Uterus (tissue), 4 donors: ENCODE measurements around the gene IFI6. TPM values are rescaled to one million over a fixed set of nuclear protein-coding genes. Genes with fewer than 3 reads are reported as not detected.

Source experiments
- DNase-seq, 2 donors: peaks; one replicate each; pipeline ENCODE4 v3.0.0-alpha.2; 2019 to 2020
- H3K27ac ChIP-seq, 2 donors: fragments of 200-600 bp; sonication (generic); 1 replicate in 1 of 2; 2 replicates in 1 of 2; pipeline ENCODE4 v1.5.1; 2016 to 2018
- H3K27me3 ChIP-seq, 2 donors: fragments of 200-600 bp; sonication (generic); one replicate each; pipeline ENCODE4 v1.5.1; 2018 to 2019; ENCODE audit warnings: control low read depth in 1 of 2
- H3K36me3 ChIP-seq, 2 donors: fragments of 200-600 bp; sonication (generic); one replicate each; pipeline ENCODE4 v1.5.1; 2019; ENCODE audit warnings: control low read depth in 1 of 2
- H3K4me1 ChIP-seq, 2 donors: fragments of 200-600 bp; sonication (generic); one replicate each; pipeline ENCODE4 v1.5.1; 2018 to 2019; ENCODE audit warnings: control low read depth in 1 of 2
- H3K4me3 ChIP-seq, 2 donors: fragments of 200-600 bp; sonication (generic); 1 replicate in 1 of 2; 2 replicates in 1 of 2; pipeline ENCODE4 v1.5.1; 2018 to 2019; ENCODE audit warnings: mild to moderate bottlenecking in 1 of 2
- H3K9me3 ChIP-seq, 2 donors: fragments of 200-600 bp; sonication (generic); one replicate each; pipeline ENCODE4 v1.5.1; 2019; ENCODE audit warnings: control low read depth in 1 of 2
- CTCF ChIP-seq, 4 experiments: fragments of 200-600 bp in 2 of 4; fragments of 450-650 bp in 2 of 4; sonication (generic) in 2 of 4; IDR thresholded peaks; one replicate each; pipeline ENCODE4 v1.5.1; 2016 to 2019; ENCODE audit warnings: antibody characterized with exemption in 4 of 4, mild to moderate bottlenecking in 2 of 4, moderate library complexity in 1 of 4
- POLR2A ChIP-seq, 2 donors: fragments of 450-650 bp; IDR thresholded peaks; one replicate each; pipeline ENCODE4 v1.6.1; 2016; ENCODE audit warnings: antibody characterized with exemption in 2 of 2, mild to moderate bottlenecking in 1 of 2, moderate library complexity in 1 of 2
- intact Hi-C: fragments of 100-400 bp; cut with DNase I; formaldehyde crosslinking; loops from one replicate; pipeline ENCODE4 v1.15.1; 2023; ENCODE audit warnings: low total_unique reads
- total RNA-seq, 4 donors: library from RNA; depleted of rRNA in 3 of 4; stranded (reverse); fragments of >200 nt in 3 of 4; gene quantifications; one replicate each; pipeline versions ENCODE4 v1.1.0 to v1.2.4, GENCODE V29; 2014 to 2023
- donor health status: DM: yes; HTN: yes; CAD: no.

The IFI6 gene
- total RNA-seq, 4 donors from 2014 or later: 64.4 to 103 (median 79.5) TPM

- DNase-seq: no peak
- Histone ChIP-seq H3K27me3 (peaks cover 0 to 3% of the 10 kb centered on the region in 2 donors), H3K27ac (peak within 1 kb of the TSS; percentile 63 to 67), H3K9me3 (no peaks in the 10 kb centered on the region), H3K4me3 (peak within 1 kb of the TSS; percentile 24 to 27), H3K36me3 (no peaks in the 10 kb centered on the region), H3K4me1 (peaks cover 0 to 6% of the 10 kb centered on the region in 2 donors)
- intact Hi-C loops: no loop called here
- TF ChIP-seq POLR2A (IDR thresholded peaks at IDR 0.05): no peak
- no peak for TF ChIP-seq CTCF (IDR thresholded peaks at IDR 0.05)
These were observed 37.0 kb downstream of the IFI6 start, which contains the start of gene FGR for GRCh38 chr1:27634985-27635367. Gene FGR (minus strand): TSS chr1:27635185. CDS start chr1:27623916, 11,269 bp downstream.

GRCh38 chr1:27634177-27634984, 37.6 kb downstream of the IFI6 start:
- Histone ChIP-seq H3K4me1 (peaks cover 0 to 6% of the 10 kb centered on the region in 2 donors), H3K27ac (peak overlapping the region; percentile 63 to 67), H3K4me3 (peak overlapping the region; percentile 24 to 27), H3K9me3 (no peaks in the 10 kb centered on the region), H3K27me3 (peaks cover 0 to 3% of the 10 kb centered on the region in 2 donors), H3K36me3 (no peaks in the 10 kb centered on the region)
- TF ChIP-seq CTCF (IDR thresholded peaks at IDR 0.05) (peak in 1 of 4 experiments; percentile 22), POLR2A (IDR thresholded peaks at IDR 0.05) (peak in 1 of 2 donors; percentile 46)
- intact Hi-C loops: no loop called here
- peak in 1 of 2 donors; percentile 31 for DNase-seq

- H3K36me3 ChIP-seq: no peaks in the 10 kb centered on the region
- H3K27ac ChIP-seq: peak overlapping the region; percentile 67 to 68
- TF ChIP-seq CTCF (IDR thresholded peaks at IDR 0.05): no peak
- TF ChIP-seq POLR2A (IDR thresholded peaks at IDR 0.05): no peak
- intact Hi-C loops: no loop called here
- H3K4me3 ChIP-seq: peak overlapping the region; percentile 24 to 27
- no peak for DNase-seq
- H3K9me3 ChIP-seq: no peaks in the 10 kb centered on the region
- peaks cover 0 to 3% of the 10 kb centered on the region in 2 donors for H3K27me3 ChIP-seq
- peaks cover 0 to 6% of the 10 kb centered on the region in 2 donors for H3K4me1 ChIP-seq
These were observed 38.3 kb downstream of the IFI6 start for GRCh38 chr1:27633640-27634176.

DNA sequence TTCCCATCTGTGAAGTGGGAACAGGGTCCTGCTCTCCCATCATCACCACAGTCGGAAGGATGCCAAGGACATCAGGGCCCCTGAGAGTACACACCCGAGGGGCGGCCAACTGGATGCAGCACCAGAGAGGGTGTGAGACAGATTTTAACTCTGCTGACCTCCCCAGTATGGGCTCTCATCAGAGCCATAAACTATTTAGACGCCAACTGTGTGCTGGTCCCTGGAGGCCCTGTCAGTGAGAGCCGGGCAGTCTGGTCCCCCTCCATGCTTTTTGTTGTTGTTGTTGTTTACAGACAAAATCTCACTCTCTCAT, 38.7 kb downstream of the IFI6 start:
- no peak overlapping the region for H3K4me3 ChIP-seq
- H3K36me3 ChIP-seq: no peaks in the 10 kb centered on the region
- intact Hi-C loops: no loop called here
- peaks cover 0 to 6% of the 10 kb centered on the region in 2 donors for H3K4me1 ChIP-seq
- H3K27ac ChIP-seq: peak overlapping the region; percentile 67 to 68
- no peak for DNase-seq
- TF ChIP-seq POLR2A (IDR thresholded peaks at IDR 0.05): no peak
- TF ChIP-seq CTCF (IDR thresholded peaks at IDR 0.05): no peak
- H3K9me3 ChIP-seq: no peaks in the 10 kb centered on the region
- peaks cover 0 to 3% of the 10 kb centered on the region in 2 donors for H3K27me3 ChIP-seq
